SK-N-SH (cell line): ENCODE results near the gene CEP70.
"Not testable (repeated sequence)": the region's sequence is repeated elsewhere in the genome, so short reads cannot be mapped to it uniquely, and the experiment has no call there.

Experiments used
- ELF1 ChIP-seq: IDR thresholded peaks from 2 replicates; pipeline ENCODE4 v1.4.0; 2012
- EP300 ChIP-seq, 2 experiments: IDR thresholded peaks; 2 replicates each; pipeline versions ENCODE4 v1.4.0 to v1.6.1; 2012; ENCODE audit warnings: borderline replicate concordance in 1 of 2, low read depth in 1 of 2, low read length in 1 of 2
- NFIC ChIP-seq: IDR thresholded peaks from 2 replicates; pipeline ENCODE4 v1.4.0; 2012; ENCODE audit warnings: borderline replicate concordance
- TF ChIP-seq, protein P1 (sequence below): fragments of 200-600 bp; sonication (generic); IDR thresholded peaks from 2 replicates; pipeline ENCODE4 v1.6.1; 2017; ENCODE audit warnings: antibody characterized with exemption, mild to moderate bottlenecking, moderate library complexity

DNA sequence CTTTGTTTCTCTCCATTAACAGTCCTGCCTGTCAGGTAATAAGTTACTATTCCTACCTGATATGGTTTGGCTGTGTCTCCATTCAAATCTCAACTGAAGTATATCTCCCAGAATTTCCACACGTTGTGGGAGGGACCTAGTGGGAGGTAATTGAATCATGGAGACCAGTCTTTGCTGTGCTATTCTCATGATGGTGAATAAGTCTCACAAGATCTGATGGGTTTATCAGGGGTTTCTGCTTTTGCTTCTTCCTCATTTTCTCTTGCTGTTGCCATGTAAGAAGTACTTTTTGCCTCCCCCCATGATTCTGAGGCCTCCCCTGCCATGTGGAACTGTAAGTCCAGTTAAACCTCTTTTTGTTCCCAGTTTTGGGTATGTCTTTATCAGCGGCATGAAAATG is 7.6 kb upstream of the CEP70 start:
- TF ChIP-seq, protein P1, sequence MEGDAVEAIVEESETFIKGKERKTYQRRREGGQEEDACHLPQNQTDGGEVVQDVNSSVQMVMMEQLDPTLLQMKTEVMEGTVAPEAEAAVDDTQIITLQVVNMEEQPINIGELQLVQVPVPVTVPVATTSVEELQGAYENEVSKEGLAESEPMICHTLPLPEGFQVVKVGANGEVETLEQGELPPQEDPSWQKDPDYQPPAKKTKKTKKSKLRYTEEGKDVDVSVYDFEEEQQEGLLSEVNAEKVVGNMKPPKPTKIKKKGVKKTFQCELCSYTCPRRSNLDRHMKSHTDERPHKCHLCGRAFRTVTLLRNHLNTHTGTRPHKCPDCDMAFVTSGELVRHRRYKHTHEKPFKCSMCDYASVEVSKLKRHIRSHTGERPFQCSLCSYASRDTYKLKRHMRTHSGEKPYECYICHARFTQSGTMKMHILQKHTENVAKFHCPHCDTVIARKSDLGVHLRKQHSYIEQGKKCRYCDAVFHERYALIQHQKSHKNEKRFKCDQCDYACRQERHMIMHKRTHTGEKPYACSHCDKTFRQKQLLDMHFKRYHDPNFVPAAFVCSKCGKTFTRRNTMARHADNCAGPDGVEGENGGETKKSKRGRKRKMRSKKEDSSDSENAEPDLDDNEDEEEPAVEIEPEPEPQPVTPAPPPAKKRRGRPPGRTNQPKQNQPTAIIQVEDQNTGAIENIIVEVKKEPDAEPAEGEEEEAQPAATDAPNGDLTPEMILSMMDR, result not testable (repeated sequence)
- TF ChIP-seq NFIC; ELF1; EP300 (IDR thresholded peaks at IDR 0.05; ENCODE audit: borderline replicate concordance in 1 of 2, low read depth in 1 of 2, low read length in 1 of 2): not testable (repeated sequence)
